Measurements from ENCODE around the gene POLG2. TPM values are rescaled to one million over a fixed set of nuclear protein-coding genes. Genes with fewer than 3 reads are reported as not detected.

The POLG2 gene
- total and polyA plus RNA-seq, 2 of the 8 experiments (the other 6 are each of a cell fraction or from before 2014, with no cell fraction given), result 9.7 to 34.3 TPM

GRCh38 chr17:64459284-64459747 lies 37.5 kb downstream of the POLG2 start:
- H3K4me3 ChIP-seq (ENCODE audit: extremely low read depth in 1 of 4, insufficient read depth in 2 of 4, low read depth in 3 of 4, low read length in 4 of 4), result no peak overlapping the region
- no peaks in the 10 kb centered on the region for H3K9me3 ChIP-seq (ENCODE audit: insufficient read depth in 2 of 2, low read depth in 1 of 2, low read length in 1 of 2)
- H3K36me3 ChIP-seq (ENCODE audit: control insufficient read depth in 2 of 4, insufficient read depth in 4 of 4, low read length in 3 of 4), result no peaks in the 10 kb centered on the region
- DNase-seq (ENCODE audit: low read depth in 1 of 2, low spot score in 2 of 2), result no peak
- H3K27ac ChIP-seq (ENCODE audit: low read depth, low read length), result no peak overlapping the region
- no peak overlapping the region for H2AK5ac ChIP-seq (ENCODE audit: low read depth, low read length)
- no peak overlapping the region for H3K4ac ChIP-seq (replicated peaks; ENCODE audit: insufficient read length, low read depth, low read length)
- no peak for TF ChIP-seq SRF (IDR thresholded peaks at IDR 0.05; ENCODE audit: low read depth, low read length)
- no peak for TF ChIP-seq SAP30 (IDR thresholded peaks at IDR 0.05; ENCODE audit: insufficient read depth, insufficient replicate concordance, low read length)
- TF ChIP-seq ASH2L (IDR thresholded peaks at IDR 0.05; ENCODE audit: low read length), result no peak
- no peak for TF ChIP-seq JUND (IDR thresholded peaks at IDR 0.05; ENCODE audit: low read length)
- no peak for TF ChIP-seq CEBPB (IDR thresholded peaks at IDR 0.05; ENCODE audit: low read depth, low read length)
- TF ChIP-seq ZNF274 (IDR thresholded peaks at IDR 0.05; ENCODE audit: borderline replicate concordance, extremely low read depth, low read length), result no peak
- no peak for TF ChIP-seq RFX5 (IDR thresholded peaks at IDR 0.05; ENCODE audit: borderline replicate concordance, low read depth, low read length)
- TF ChIP-seq CTBP2 (IDR thresholded peaks at IDR 0.05; ENCODE audit: borderline replicate concordance, insufficient read depth, insufficient read length, low read length), result no peak
- no peak for TF ChIP-seq TBP (IDR thresholded peaks at IDR 0.05; ENCODE audit: low read depth, low read length)
- TF ChIP-seq SIRT6 (IDR thresholded peaks at IDR 0.05; ENCODE audit: low read length), result no peak
- no peak for TF ChIP-seq MAX (IDR thresholded peaks at IDR 0.05)
- H3K23ac ChIP-seq (ENCODE audit: insufficient read length), result no peak overlapping the region
- 100% methylated on average over 6 of the region's 6 CpGs; no CpG with 5 or more reads in 1 of the 2 experiments for WGBS, 2 experiments (ENCODE audit: extremely low coverage in 1 of 2, insufficient coverage in 1 of 2, insufficient read length in 1 of 2, insufficient replicate concordance in 2 of 2, low coverage in 1 of 2, low lambda C conversion rate in 2 of 2, missing lambda C conversion rate in 1 of 2)
- no peaks in the 10 kb centered on the region for H3K79me2 ChIP-seq (ENCODE audit: control insufficient read depth in 1 of 2, insufficient read depth in 2 of 2, low read length in 2 of 2)
- H4K91ac ChIP-seq (replicated peaks; ENCODE audit: insufficient read length, low read length), result no peak overlapping the region
- no peaks in the 10 kb centered on the region for H4K20me1 ChIP-seq (replicated peaks in 1 of 2; ENCODE audit: control insufficient read depth in 1 of 2, insufficient read depth in 2 of 2, low read length in 2 of 2)
- no peak overlapping the region for H2BK120ac ChIP-seq (replicated peaks; ENCODE audit: low read depth, low read length)
- no peak overlapping the region for H2BK20ac ChIP-seq (ENCODE audit: low read length)
- H2BK5ac ChIP-seq (ENCODE audit: low read depth, low read length), result no peak overlapping the region
- no peak overlapping the region for H3K18ac ChIP-seq (ENCODE audit: extremely low read depth, low read length)
- no peak overlapping the region for H3K4me2 ChIP-seq (ENCODE audit: insufficient read depth in 1 of 2, low read depth in 2 of 2, low read length in 2 of 2)
- H3K27me3 ChIP-seq (replicated peaks in 1 of 4; ENCODE audit: control insufficient read depth in 3 of 4, extremely low read depth in 1 of 4, insufficient read depth in 3 of 4, low read length in 3 of 4), result no peaks in the 10 kb centered on the region; a peak in 1 of 7 replicates
- no peak overlapping the region for H3K9ac ChIP-seq (replicated peaks in 1 of 4; ENCODE audit: extremely low read depth in 1 of 4, low read depth in 3 of 4, low read length in 3 of 4)
- FAIRE-seq, result no peak
- H3K79me1 ChIP-seq (ENCODE audit: low read depth, low read length), result no peaks in the 10 kb centered on the region
- ChIA-PET POLR2A (ENCODE audit: partially characterized antibody) (interaction anchor here (1.0 to 1.2 kb wide), 3 partner anchors 11 to 46 kb away, joined by 3 to 4 read pairs (median 3); no protein-coding TSS in a partner anchor), CTCF (ENCODE audit: partially characterized antibody) (interaction anchor here (0.8 to 3.7 kb wide), 4 partner anchors 38 to 40 kb away, joined by 3 to 22 read pairs (median 3); partner anchors contain the start of gene POLG2)
- H3K56ac ChIP-seq (replicated peaks; ENCODE audit: insufficient read length, low read depth, low read length), result no peak overlapping the region
- H2BK15ac ChIP-seq (ENCODE audit: low read length), result no peak overlapping the region
- no peak overlapping the region for H4K8ac ChIP-seq (ENCODE audit: extremely low read depth, insufficient read depth, low read length)
- no peaks in the 10 kb centered on the region for H3K23me2 ChIP-seq (ENCODE audit: low read depth, low read length)
- no peak overlapping the region for H3K14ac ChIP-seq (ENCODE audit: insufficient read length)
- no peak overlapping the region for H2AFZ ChIP-seq (ENCODE audit: low read length)
- H2BK12ac ChIP-seq (ENCODE audit: low read depth, low read length), result no peak overlapping the region
- H4K5ac ChIP-seq (ENCODE audit: insufficient read length, low read depth, low read length), result no peak overlapping the region
- H3K4me1 ChIP-seq (replicated peaks in 1 of 4; ENCODE audit: control insufficient read depth in 3 of 4, insufficient read depth in 4 of 4, low read length in 3 of 4), result no peaks in the 10 kb centered on the region
